NCI-H2196 (cell line): ENCODE data around the gene CNTNAP3B.
"Not testable (repeated sequence)": the region's sequence is repeated elsewhere in the genome, so short reads cannot be mapped to it uniquely, and the experiment has no call there.

Experiments used
- DNase-seq: peaks from one replicate; lab custom pipeline; 2025; ENCODE audit not compliant: unreplicated experiment; lab: John Stamatoyannopoulos, UW

Gene CNTNAP3B

GRCh38 chr9:41977965-41978600 is 151.1 kb downstream of the CNTNAP3B start:
- DNase-seq = not testable (repeated sequence)

GRCh38 chr9:41974906-41975305 is 154.3 kb downstream of the CNTNAP3B start:
- DNase-seq = not testable (repeated sequence)

- DNase-seq = not testable (repeated sequence)
Observed at GRCh38 chr9:41953007-41953406, 176.2 kb downstream of the CNTNAP3B start.

GRCh38 chr9:41941738-41942137 is 187.5 kb downstream of the CNTNAP3B start:
- not testable (repeated sequence) for DNase-seq

GRCh38 chr9:41938143-41938542 is 191.1 kb downstream of the CNTNAP3B start:
- DNase-seq = not testable (repeated sequence)

GRCh38 chr9:41935727-41936126 is 193.5 kb downstream of the CNTNAP3B start:
- DNase-seq = not testable (repeated sequence)

- not testable (repeated sequence) for DNase-seq
Observed at GRCh38 chr9:41929172-41929571, 200.1 kb downstream of the CNTNAP3B start.

- not testable (repeated sequence) for DNase-seq
Observed at GRCh38 chr9:41917374-41917773, 211.9 kb downstream of the CNTNAP3B start.

- not testable (repeated sequence) for DNase-seq
Observed at GRCh38 chr9:41905488-41905887, 223.7 kb downstream of the CNTNAP3B start.

GRCh38 chr9:41902762-41903161 is 226.5 kb downstream of the CNTNAP3B start:
- DNase-seq = not testable (repeated sequence)

GRCh38 chr9:41898720-41899343 is 230.4 kb downstream of the CNTNAP3B start:
- DNase-seq = not testable (repeated sequence)

GRCh38 chr9:41874557-41874956 is 254.7 kb downstream of the CNTNAP3B start:
- not testable (repeated sequence) for DNase-seq

- not testable (repeated sequence) for DNase-seq
Observed at GRCh38 chr9:41855422-41855821, 273.8 kb downstream of the CNTNAP3B start.

- DNase-seq = not testable (repeated sequence)
Observed at GRCh38 chr9:41851848-41852740, 277.1 kb downstream of the CNTNAP3B start.

GRCh38 chr9:41847829-41848228 is 281.4 kb downstream of the CNTNAP3B start:
- DNase-seq = not testable (repeated sequence)
